GM12872 (cell line): ENCODE measurements around the gene PTPRZ1.

Experiments
- TF ChIP-seq, protein P1 (sequence below): IDR thresholded peaks from 3 replicates; pipeline ENCODE4 v1.5.1; 2011; ENCODE audit warnings: low read depth, mild to moderate bottlenecking, low read length, moderate library complexity; ENCODE audit not compliant: insufficient read depth

The PTPRZ1 gene

DNA sequence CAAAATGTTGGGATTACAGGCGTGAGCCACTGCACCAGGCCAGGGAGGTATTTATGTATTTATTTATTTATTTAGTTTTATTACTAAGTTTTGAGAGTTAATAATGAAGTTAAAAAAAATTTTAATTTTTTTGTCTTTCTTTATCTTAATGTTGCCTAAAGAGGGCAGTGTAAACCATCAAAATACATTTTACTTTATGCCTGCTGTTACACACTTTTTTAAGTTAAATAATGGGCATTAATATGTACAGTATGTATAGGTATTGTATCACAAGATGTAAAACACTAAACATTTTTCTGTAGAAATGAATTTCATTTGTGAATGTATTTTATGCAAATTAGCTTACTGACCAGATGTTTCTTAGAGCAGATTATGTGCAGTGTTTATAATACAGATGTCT is 141.7 kb downstream of the PTPRZ1 start:
- TF ChIP-seq, protein P1, sequence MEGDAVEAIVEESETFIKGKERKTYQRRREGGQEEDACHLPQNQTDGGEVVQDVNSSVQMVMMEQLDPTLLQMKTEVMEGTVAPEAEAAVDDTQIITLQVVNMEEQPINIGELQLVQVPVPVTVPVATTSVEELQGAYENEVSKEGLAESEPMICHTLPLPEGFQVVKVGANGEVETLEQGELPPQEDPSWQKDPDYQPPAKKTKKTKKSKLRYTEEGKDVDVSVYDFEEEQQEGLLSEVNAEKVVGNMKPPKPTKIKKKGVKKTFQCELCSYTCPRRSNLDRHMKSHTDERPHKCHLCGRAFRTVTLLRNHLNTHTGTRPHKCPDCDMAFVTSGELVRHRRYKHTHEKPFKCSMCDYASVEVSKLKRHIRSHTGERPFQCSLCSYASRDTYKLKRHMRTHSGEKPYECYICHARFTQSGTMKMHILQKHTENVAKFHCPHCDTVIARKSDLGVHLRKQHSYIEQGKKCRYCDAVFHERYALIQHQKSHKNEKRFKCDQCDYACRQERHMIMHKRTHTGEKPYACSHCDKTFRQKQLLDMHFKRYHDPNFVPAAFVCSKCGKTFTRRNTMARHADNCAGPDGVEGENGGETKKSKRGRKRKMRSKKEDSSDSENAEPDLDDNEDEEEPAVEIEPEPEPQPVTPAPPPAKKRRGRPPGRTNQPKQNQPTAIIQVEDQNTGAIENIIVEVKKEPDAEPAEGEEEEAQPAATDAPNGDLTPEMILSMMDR = no peak

DNA sequence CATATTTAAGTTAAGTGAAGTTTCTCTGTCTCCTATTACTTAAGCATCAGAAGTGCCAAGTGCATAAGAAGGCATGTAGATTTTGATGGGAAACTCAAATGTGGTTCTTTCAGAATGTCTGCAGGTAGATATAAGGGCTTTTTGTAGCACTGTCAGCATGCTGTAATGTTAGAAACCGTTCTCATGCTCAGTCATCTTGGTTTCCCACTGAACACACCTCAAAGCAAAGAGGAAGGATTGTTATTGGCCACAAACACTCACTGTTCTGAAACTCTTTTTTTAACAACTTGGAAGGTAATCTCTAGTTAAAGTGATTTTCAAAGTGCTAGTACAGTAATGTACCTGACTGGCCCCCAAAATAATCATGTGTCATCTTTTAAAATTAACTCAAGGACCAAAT is 145.1 kb downstream of the PTPRZ1 start:
- TF ChIP-seq, protein P1 = no peak

GRCh38 chr7:122027058-122027457 is 154.1 kb downstream of the PTPRZ1 start:
- TF ChIP-seq, protein P1 = no peak

DNA sequence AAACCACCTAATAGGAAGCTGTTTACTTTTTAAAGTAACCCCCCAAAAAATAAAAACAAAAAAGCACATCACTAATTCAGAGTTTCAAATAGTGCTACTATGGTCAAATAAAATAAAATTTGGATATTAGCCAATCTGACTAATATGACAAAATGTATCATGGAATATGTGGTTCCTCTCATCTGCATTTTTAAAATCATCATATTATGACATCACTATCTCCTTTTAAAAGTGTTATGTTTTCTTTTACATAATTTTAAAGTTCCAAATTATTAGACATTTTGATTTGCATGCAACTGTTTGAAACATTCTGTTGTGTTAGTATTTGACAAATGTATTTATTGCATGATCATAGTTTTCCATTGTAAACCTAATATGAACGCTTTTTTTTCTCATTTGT is 160.7 kb downstream of the PTPRZ1 start:
- TF ChIP-seq, protein P1 = no peak

DNA sequence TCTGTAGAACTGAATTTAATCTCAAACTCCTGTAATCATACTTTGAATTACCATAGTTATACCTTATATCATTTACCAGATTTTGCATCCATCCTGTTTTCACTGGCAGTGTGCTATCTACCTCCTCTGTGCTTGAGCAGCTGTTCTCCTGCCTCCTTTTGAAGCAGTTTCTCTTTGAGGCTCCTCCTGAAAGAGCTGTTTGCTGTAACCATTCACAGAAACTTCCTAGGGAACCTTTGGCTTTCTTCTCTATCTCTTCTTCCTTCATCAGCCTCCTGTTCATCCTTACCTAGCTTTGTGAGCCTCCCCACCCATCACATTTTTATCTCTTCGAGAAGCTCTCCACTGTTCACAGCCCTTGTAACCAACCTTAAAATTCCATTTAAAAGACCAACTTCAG is 162.9 kb downstream of the PTPRZ1 start:
- TF ChIP-seq, protein P1 = no peak

GRCh38 chr7:122038134-122038533 is 165.2 kb downstream of the PTPRZ1 start:
- TF ChIP-seq, protein P1 = no peak

GRCh38 chr7:122038904-122039303 is 165.9 kb downstream of the PTPRZ1 start:
- TF ChIP-seq, protein P1 = no peak

GRCh38 chr7:122040147-122040546 is 167.2 kb downstream of the PTPRZ1 start:
- TF ChIP-seq, protein P1 = no peak
